EL (cell line): ENCODE measurements around the gene EIF1AX.

Experiments used
- DNase-seq: peaks from one replicate; pipeline ENCODE4 v3.0.0-alpha.2; 2016

The EIF1AX gene

DNA sequence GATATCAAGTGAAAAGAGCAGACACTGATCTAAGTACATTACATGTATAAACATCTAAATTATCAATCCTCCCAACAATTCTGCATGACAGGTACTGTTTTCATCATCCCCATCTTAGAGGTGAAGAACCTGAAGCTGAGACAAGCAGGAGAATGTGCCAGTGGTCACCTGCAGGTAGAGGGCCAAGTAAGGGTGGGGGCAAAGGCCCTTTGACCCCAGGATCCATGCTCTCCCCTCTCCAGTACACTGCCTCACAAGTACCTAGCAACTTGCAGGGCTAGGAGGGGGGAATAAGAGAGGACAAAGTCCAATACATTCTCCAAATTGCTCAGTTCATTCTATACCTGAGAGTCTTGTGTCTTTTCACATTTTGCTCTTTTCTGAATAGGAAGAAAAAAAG is 16.7 kb downstream of the EIF1AX start:
- DNase-seq, result no peak

DNA sequence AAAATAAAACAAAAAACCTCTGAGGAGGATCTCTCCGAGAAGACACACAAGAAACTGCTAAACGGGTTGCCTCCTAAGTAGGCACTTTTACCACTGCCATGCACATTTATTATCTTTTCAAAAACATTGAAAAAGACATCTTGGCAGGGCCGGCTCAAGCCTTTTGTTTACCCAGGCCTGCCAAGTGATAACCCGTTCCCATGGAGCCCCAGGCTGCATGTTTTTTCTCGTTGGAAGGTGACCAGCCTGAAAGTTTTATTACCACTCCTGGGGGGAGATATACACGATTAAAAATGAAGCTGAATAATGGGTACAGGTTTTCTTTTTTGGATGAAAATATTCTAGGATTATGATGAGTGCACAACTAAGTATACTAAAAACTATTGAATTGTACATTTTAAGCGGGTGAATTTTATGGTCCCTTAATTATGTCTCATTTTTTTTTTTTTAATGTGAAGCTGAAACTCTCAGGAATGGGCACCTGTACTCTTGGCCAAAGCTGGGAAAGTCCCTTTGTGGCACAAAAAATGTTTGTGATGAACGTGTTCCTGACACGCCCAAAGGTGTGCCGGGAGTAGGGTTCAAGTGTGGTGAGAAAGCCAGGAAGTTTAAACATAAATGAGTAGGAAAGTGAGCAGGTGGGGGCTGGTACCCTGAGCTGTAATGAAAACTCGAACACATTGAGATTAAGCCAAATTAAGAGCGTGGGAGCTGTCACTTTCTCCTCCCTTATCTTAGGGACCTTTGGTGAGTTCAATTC is 23.4 kb downstream of the EIF1AX start:
- DNase-seq, result no peak

DNA sequence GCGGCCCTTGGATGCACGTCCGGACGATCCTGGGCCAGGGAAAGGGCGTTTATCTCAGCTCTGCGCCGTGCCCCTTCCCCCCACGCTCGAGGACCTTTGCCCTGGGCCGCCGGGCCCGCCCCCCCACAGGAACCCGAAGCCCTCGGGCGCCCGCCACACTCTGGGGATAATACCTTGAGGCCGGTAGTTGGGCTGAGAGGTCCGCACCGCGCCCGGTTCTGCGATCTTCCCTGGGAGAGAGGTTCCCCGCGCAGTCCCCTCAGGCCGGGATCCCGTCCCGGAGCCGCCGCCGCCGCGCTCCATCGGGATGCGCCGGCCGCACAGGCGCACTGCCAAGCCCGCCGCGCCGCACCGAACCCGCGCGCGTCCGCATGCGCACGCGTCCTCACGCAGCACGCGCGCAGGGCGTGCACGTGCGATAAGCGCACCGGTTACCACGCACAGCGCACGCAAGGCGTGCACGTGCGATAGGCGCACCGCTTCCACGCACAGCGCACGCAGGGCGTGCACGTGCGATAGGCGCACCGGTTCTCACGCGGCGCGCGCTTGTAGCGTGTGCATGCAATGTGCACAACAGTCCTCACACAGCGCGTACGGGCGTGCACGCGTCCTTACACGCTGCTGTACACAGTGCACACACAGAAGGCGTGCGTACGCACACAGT is 24.9 kb downstream of the EIF1AX start, which contains the start of gene MAP7D2:
Gene MAP7D2, minus strand, starts transcription at position 331 of the 664 bp plus-strand sequence. Its CDS starts 28 bp downstream, at position 303.
- DNase-seq, result no peak

DNA sequence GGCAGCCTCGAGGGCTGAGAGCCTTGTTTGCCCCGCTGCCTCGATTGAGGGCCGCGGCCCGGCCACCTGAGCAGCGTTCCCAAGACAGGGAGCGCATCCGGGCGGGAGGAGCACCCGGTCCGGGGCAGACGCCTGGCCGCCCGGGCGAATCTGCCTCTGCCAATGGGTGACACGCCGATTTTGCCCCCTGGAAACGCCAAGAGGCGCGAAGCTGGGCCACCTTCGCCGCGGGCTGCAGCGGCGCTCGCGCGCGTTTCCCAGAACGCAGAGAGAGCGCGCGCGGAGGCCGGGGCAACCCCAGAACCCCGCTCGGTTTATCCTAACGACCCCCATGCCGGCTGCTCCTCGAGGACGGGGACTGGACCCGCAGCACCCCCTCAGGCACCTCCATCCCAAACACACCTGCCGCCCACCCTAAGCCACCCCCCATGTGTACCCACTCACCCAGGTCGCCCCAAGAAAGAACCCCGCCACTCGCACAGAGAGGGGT is 25.5 kb downstream of the EIF1AX start:
- DNase-seq, result no peak

- DNase-seq, result no peak
Measured at GRCh38 chrX:20112022-20112774, 29.4 kb downstream of the EIF1AX start.

GRCh38 chrX:20111271-20111670 is 30.4 kb downstream of the EIF1AX start:
- no peak for DNase-seq

DNA sequence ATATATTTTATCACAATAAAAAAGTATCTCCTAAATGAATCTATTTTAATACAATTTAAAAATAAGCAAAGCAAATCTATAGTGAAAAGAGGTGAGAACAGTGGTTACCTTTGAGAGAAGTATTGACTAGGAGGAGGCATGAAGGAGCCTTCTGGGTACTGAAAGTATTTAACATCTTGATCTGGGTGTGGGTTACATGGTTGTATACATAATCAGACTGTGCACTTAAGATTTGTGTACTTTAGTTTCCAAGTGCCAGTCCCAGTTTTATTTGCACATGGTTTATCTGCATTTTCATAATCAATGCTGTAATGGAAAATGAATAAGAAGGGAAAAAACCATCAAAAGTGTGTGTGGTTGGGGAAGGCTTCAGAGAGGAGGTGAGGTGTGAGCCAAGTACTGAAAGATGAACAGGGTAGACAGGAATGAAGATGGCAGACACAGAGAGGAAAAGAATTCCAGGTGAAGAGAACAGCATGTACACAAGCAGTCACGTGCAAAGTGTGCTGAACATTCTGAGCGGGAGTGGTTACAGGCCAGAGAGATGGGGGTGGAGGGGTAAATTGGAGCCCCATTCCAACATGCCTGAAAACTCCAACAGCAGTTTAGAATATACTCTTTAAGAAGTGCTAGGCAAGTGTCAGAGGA is 39.6 kb downstream of the EIF1AX start:
- DNase-seq, result no peak

DNA sequence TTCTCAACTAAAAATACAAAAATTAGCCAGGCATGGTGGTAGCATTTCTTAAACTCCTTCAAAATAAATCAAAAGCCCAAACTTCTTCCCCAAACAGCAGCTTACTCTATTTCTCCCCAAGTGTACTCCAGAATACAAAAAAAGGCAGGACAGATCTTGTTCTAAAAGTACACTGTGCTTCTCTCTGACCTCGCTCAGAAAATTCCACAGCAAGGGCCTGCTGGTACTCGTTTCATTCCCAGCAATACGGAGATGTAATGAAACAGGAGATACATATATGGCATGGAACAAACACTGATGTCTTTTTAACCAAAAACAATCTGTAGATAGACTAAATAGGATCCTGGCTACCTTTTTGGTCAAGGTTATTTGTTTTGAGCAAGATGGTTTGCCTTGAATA is 50.1 kb downstream of the EIF1AX start:
- DNase-seq, result no peak

DNA sequence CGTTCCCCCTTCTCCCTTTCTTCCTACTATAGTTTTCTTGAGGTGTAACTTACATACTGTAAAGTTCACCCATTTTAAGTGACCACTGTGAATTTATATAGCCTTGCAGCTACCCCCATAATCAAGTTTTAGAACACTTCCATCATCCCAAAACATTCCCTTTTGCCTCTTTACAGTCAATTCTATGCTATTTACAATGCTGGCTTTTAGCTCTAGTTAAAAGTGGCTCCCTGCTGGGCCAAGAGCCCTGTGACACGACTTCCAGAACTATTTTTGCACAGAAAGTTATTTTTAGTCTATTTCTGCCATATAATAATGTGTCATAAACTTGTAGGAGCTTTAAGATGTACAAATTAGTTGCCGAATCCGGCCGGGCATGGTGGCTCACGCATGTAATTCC is 51.8 kb downstream of the EIF1AX start:
- no peak for DNase-seq

- no peak for DNase-seq
Measured at GRCh38 chrX:20080277-20080676, 61.4 kb downstream of the EIF1AX start.
